GM12878 (cell line): ENCODE data around the gene CPNE5. TPM values are rescaled to one million over a fixed set of nuclear protein-coding genes. Genes with fewer than 3 reads are reported as not detected.

Experiments
- ATAC-seq: fragments of 200-7000 bp; cut with Tn5 transposase; 3 replicates; pipeline ENCODE4 v1.9.1; 2020; ENCODE audit warnings: mild to moderate bottlenecking, moderate library complexity
- BruUV-seq: library from RNA; stranded (reverse); fragments of 400-500 nt; replicated peaks from 2 replicates; lab custom pipeline; 2021; lab: Mats Ljungman, UMichigan
- CTCF ChIA-PET: fragments of 300-600 bp; sonication (Branson Sonifier 250); formaldehyde crosslinking; extraction: SDS; loops from one replicate; lab custom pipeline; 2021; ENCODE audit warnings: inconsistent platforms; lab: Yijun Ruan, JAX
- POLR2A ChIA-PET: fragments of 350-600 bp; formaldehyde crosslinking; extraction: SDS; loops from one replicate; lab custom pipeline; 2021; ENCODE audit warnings: inconsistent platforms; lab: Charles Lee
- RAD21 ChIA-PET: fragments of 300-600 bp; sonication (Branson Sonifier 250); formaldehyde crosslinking; loops from one replicate; lab custom pipeline; 2023; ENCODE audit warnings: antibody characterized with exemption; ENCODE audit not compliant: unreplicated experiment; lab: Charles Lee
- SMC1A ChIA-PET: fragments of 300-600 bp; sonication (Branson Sonifier 250); formaldehyde crosslinking; loops from one replicate; lab custom pipeline; 2023; ENCODE audit not compliant: unreplicated experiment, uncharacterized antibody; lab: Charles Lee
- DNase-seq: peaks from one replicate; pipeline ENCODE4 v3.0.0-alpha.2; 2011; ENCODE audit warnings: low read depth, low spot score
- FAIRE-seq: peaks from 3 replicates; lab custom pipeline; 2011; peaks lifted over from hg19 to GRCh38; lab: Jason Lieb, UNC
- H2AFZ ChIP-seq: 2 replicates; pipeline ENCODE4 v1.6.0; 2011; ENCODE audit warnings: low read depth, low read length, control low read depth; ENCODE audit not compliant: control insufficient read depth
- H3K27ac ChIP-seq: 2 replicates; pipeline ENCODE4 v1.5.1; 2011; ENCODE audit warnings: control low read depth; ENCODE audit not compliant: control insufficient read depth, insufficient read depth
- H3K27me3 ChIP-seq, 2 experiments: replicated peaks in 1 of 2; 2 replicates each; pipeline versions ENCODE4 v1.6.0 to v1.6.1; 2011; ENCODE audit warnings: low read length in 1 of 2; ENCODE audit not compliant: control insufficient read depth in 2 of 2, insufficient read depth in 2 of 2
- H3K36me3 ChIP-seq, 2 experiments: 2 replicates each; pipeline ENCODE4 v1.5.1; 2011; ENCODE audit warnings: low read length in 1 of 2; ENCODE audit not compliant: control insufficient read depth in 2 of 2, insufficient read depth in 2 of 2
- H3K4me1 ChIP-seq: 2 replicates; pipeline ENCODE4 v1.6.1; 2011; ENCODE audit warnings: mild to moderate bottlenecking, low read length, moderate library complexity, mixed read lengths; ENCODE audit not compliant: control insufficient read depth, insufficient read depth
- H3K4me2 ChIP-seq: 2 replicates; pipeline ENCODE4 v1.6.0; 2011; ENCODE audit warnings: control low read depth; ENCODE audit not compliant: control insufficient read depth, insufficient read depth
- H3K4me3 ChIP-seq: fragments of 200-600 bp; sonication (generic); 2 replicates; pipeline ENCODE4 v1.5.1; 2016
- H3K79me2 ChIP-seq: 2 replicates; pipeline ENCODE4 v1.6.0; 2011; ENCODE audit warnings: low read length; ENCODE audit not compliant: control insufficient read depth, insufficient read depth
- H3K9ac ChIP-seq: 2 replicates; pipeline ENCODE4 v1.8.0; 2011; ENCODE audit warnings: low read length, control low read depth, mixed read lengths; ENCODE audit not compliant: control insufficient read depth, insufficient read depth
- H3K9me3 ChIP-seq: replicated peaks from 3 replicates; pipeline ENCODE4 v1.5.1; 2011; ENCODE audit warnings: mild to moderate bottlenecking, low read length; ENCODE audit not compliant: control insufficient read depth, insufficient read depth
- H4K20me1 ChIP-seq: 2 replicates; pipeline ENCODE4 v1.6.0; 2011; ENCODE audit not compliant: control insufficient read depth, insufficient read depth
- BMI1 ChIP-seq: fragments of 450-650 bp; IDR thresholded peaks from 2 replicates; pipeline ENCODE4 v1.6.1; 2016; ENCODE audit warnings: mild to moderate bottlenecking, moderate library complexity, borderline replicate concordance
- HDAC2 ChIP-seq: fragments of 200-600 bp; sonication (generic); IDR thresholded peaks from 2 replicates; pipeline ENCODE4 v1.6.1; 2017
- SMAD5 ChIP-seq: IDR thresholded peaks from 2 replicates; pipeline ENCODE4 v1.6.1; 2016; ENCODE audit warnings: antibody characterized with exemption, low read depth
- YY1 ChIP-seq: IDR thresholded peaks from 2 replicates; pipeline ENCODE4 v1.6.1; 2011; ENCODE audit warnings: low read depth, mild to moderate bottlenecking, low read length
- ZBTB33 ChIP-seq: fragments of 450-650 bp; IDR thresholded peaks from 2 replicates; pipeline ENCODE4 v1.6.1; 2017; ENCODE audit warnings: mild to moderate bottlenecking
- WGBS: methylation state at CpG from one replicate; pipeline ENCODE4 v1.1.6; 2016; ENCODE audit warnings: low lambda C conversion rate; ENCODE audit not compliant: insufficient replicate concordance, insufficient coverage; ENCODE audit errors: missing lambda C conversion rate; 5-methylcytosine and 5-hydroxymethylcytosine counted together
- in situ Hi-C: fragments of 300-500 bp; cut with MboI; formaldehyde crosslinking; loops from 9 replicates; pipeline ENCODE4 v1.14.3; 2018; ENCODE audit warnings: mixed read lengths
- intact Hi-C: fragments of 100-400 bp; cut with micrococcal nuclease; formaldehyde crosslinking; loops from one replicate; pipeline ENCODE4 v1.14.2; 2022; ENCODE audit not compliant: unreplicated experiment
- polyA plus RNA-seq, 11 experiments: library from polyadenylated mRNA; depleted of rRNA in 4 of 11; unstranded in 6 of 11; stranded (reverse) in 5 of 11; fragments of >200 nt; fragmentation: Nextera tagmentation in 4 of 11; fragmentation: Illumina TruSeq in 1 of 11; extraction: Ambion mirVana in 4 of 11; extraction: Trizol in 1 of 11; gene quantifications; 1 replicate in 1 of 11; 2 replicates in 10 of 11; pipeline versions ENCODE4 v1.2.1 to v1.2.3, GENCODE V29; 2011 to 2016; ENCODE audit warnings: inconsistent platforms in 2 of 11, missing spikeins in 2 of 11, low read depth in 1 of 11
- total RNA-seq, 4 experiments: library from RNA; depleted of rRNA in 3 of 4; stranded (reverse); fragments of >200 nt in 3 of 4; fragmentation: Illumina TruSeq in 1 of 4; extraction: Trizol in 1 of 4; gene quantifications; 2 replicates each; pipeline versions ENCODE4 v1.2.1 to v1.2.3, GENCODE V29; 2013 to 2021
- TF ChIP-seq, protein P1 (sequence below): fragments of 450-650 bp; IDR thresholded peaks from 2 replicates; pipeline ENCODE4 v1.6.1; 2016; ENCODE audit warnings: mild to moderate bottlenecking

Gene CPNE5
- total and polyA plus RNA-seq, 10 of the 15 experiments (the other 5 are each of a cell fraction or from before 2014, with no cell fraction given): 2.4 to 39.1 (median 18.2) TPM

- intact Hi-C loops (no loop called here), in situ Hi-C loops (no loop called here)
- FAIRE-seq: no peak
- Histone ChIP-seq H3K9ac (no peak overlapping the region), H3K4me2 (no peak overlapping the region), H3K27me3 (no peaks in the 10 kb centered on the region), H3K79me2 (no peaks in the 10 kb centered on the region), H4K20me1 (no peaks in the 10 kb centered on the region), H3K36me3 (no peaks in the 10 kb centered on the region), H3K9me3 (no peaks in the 10 kb centered on the region; the same call in 2 of the 3 replicates), H3K27ac (no peak overlapping the region)
- no TSS peak for BruUV-seq
- 68% methylated on average over 4 of the region's 4 CpGs for WGBS
- ChIA-PET SMC1A (interaction anchor here (0.5 to 7.2 kb wide), 3 partner anchors 35 to 394 kb away, joined by 3 to 106 read pairs (median 3); no protein-coding TSS in a partner anchor), RAD21 (no interaction called here), POLR2A (no interaction called here)
- no peak for DNase-seq
- no peak for TF ChIP-seq SMAD5
- TF ChIP-seq ZBTB33: no peak
- no peak for TF ChIP-seq HDAC2
- TF ChIP-seq, protein P1, sequence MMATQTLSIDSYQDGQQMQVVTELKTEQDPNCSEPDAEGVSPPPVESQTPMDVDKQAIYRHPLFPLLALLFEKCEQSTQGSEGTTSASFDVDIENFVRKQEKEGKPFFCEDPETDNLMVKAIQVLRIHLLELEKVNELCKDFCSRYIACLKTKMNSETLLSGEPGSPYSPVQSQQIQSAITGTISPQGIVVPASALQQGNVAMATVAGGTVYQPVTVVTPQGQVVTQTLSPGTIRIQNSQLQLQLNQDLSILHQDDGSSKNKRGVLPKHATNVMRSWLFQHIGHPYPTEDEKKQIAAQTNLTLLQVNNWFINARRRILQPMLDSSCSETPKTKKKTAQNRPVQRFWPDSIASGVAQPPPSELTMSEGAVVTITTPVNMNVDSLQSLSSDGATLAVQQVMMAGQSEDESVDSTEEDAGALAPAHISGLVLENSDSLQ: no peak
- no peak for TF ChIP-seq YY1
- no peak for TF ChIP-seq BMI1
- TF ChIP-seq, all 136 proteins: peak for 0
- Histone ChIP-seq H3K4me3 (no peak overlapping the region), H3K4me1 (no peaks in the 10 kb centered on the region), H2AFZ (no peak overlapping the region)
- CTCF ChIA-PET: interaction anchor here (1.4 to 1.6 kb wide), 2 partner anchors 64 to 81 kb away, joined by 5 to 9 read pairs; no protein-coding TSS in a partner anchor
- no peak for ATAC-seq
Observed at GRCh38 chr6:36847152-36847551, 7.9 kb upstream of the CPNE5 start.
